Measurements from ENCODE around the gene FHIP1A.
"Not testable (repeated sequence)": the region's sequence is repeated elsewhere in the genome, so short reads cannot be mapped to it uniquely, and the experiment has no call there.

The FHIP1A gene

DNA sequence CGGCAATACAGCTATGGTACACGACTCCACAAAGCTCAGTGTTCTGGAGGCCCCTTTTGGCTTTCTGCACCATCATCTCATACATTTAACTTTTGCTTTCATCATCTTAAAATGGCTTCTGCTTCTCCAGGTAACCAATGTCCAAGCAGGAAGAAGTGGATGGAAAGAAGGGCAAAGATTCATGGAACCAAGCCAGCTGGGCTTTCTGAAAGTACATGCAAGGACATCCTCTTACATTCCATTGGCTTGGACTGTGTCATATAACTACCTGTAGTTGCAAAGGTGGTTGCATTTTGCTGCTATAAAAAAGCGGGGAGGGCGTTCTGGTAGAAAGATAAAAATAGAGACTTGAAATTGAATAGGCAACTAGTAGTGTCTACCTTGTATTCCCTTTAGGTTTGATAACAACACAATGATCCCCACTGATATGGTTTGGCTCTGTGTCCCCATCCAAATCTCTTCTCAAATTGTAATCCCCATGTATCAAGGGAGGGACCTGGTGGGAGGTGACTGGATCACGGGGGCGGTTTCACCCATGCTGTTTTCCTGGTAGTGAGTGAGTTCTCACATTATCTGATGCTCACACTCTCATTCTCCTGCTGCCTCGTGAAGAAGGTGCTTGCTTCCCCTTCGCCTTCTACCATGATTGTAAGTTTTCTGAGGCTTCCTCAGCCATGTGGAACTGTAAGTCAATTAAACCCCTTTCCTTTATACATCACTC lies 6.7 kb upstream of the FHIP1A start:
- no peak overlapping the region for H3K27ac ChIP-seq (ENCODE audit: low read length)
- peaks cover 7% of the 10 kb centered on the region; the same call in 1 of the 2 replicates for H3K27me3 ChIP-seq (ENCODE audit: insufficient read depth, low read length)
- H3K4me1 ChIP-seq (ENCODE audit: insufficient read depth, low read length): no peaks in the 10 kb centered on the region
- H3K9me3 ChIP-seq (ENCODE audit: insufficient read depth, low read depth, low read length): no peaks in the 10 kb centered on the region
- no peaks in the 10 kb centered on the region for H3K36me3 ChIP-seq (ENCODE audit: insufficient read depth, low read depth, low read length)
- H3K9ac ChIP-seq (ENCODE audit: low read depth, low read length): no peak overlapping the region
- no peak overlapping the region for H3K4me3 ChIP-seq (ENCODE audit: low read length)

- Histone ChIP-seq H3K4me1 (ENCODE audit: insufficient read depth, low read length) (no peaks in the 10 kb centered on the region), H3K9ac (ENCODE audit: low read depth, low read length) (no peak overlapping the region), H3K27ac (ENCODE audit: low read length) (no peak overlapping the region), H3K9me3 (ENCODE audit: insufficient read depth, low read depth, low read length) (no peaks in the 10 kb centered on the region), H3K4me3 (ENCODE audit: low read length) (no peak overlapping the region), H3K27me3 (ENCODE audit: insufficient read depth, low read length) (peaks cover 19% of the 10 kb centered on the region), H3K36me3 (ENCODE audit: insufficient read depth, low read depth, low read length) (no peaks in the 10 kb centered on the region)
These were observed 5.3 kb upstream of the FHIP1A start for GRCh38 chr4:151403656-151404055.

DNA sequence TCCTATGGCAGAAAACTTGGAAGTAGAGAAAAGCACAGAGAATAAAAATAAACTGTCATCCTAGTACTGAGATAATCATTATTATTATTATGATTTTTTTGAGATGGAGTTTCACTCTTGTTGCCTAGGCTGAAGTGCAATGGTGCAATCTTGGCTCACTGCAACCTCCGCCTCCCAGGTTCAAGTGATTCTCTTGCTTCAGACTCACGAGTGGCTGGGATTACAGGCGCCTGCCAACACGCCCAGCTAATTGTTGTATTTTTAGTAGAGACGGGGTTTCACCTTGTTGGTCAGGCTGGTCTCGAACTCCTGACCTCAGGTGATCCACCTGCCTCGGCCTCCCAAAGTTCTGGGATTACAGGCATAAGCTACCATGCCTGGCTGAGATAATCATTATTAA lies 4.2 kb upstream of the FHIP1A start:
- H3K27me3 ChIP-seq (ENCODE audit: insufficient read depth, low read length): peaks cover 23% of the 10 kb centered on the region
- not testable (repeated sequence) for H3K4me1 ChIP-seq (ENCODE audit: insufficient read depth, low read length); H3K4me3 ChIP-seq (ENCODE audit: low read length); H3K36me3 ChIP-seq (ENCODE audit: insufficient read depth, low read depth, low read length); H3K9me3 ChIP-seq (ENCODE audit: insufficient read depth, low read depth, low read length); H3K27ac ChIP-seq (ENCODE audit: low read length); H3K9ac ChIP-seq (ENCODE audit: low read depth, low read length)

DNA sequence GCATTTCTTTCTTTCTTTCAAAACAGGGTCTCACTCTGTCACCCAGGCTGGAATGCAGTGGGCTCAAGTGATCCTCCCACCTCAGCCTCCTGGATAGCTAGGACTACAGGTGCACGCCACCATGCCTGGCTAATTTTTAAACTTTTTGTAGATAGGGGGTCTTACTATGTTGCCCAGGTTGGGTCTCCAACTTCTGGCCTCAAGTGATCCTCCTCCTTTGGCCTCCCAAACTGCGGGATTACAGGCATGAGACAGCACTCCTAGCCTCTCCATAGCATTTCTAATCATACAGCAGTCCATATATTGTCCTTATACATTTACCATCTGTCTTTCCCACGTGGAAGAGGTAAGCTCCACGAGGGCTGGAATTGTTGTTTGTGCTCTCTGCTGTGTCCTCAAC lies 2.0 kb upstream of the FHIP1A start:
- Histone ChIP-seq H3K27me3 (ENCODE audit: insufficient read depth, low read length) (peaks cover 35% of the 10 kb centered on the region), H3K36me3 (ENCODE audit: insufficient read depth, low read depth, low read length) (no peaks in the 10 kb centered on the region), H3K4me1 (ENCODE audit: insufficient read depth, low read length) (peaks cover 7% of the 10 kb centered on the region; the same call in 1 of the 2 replicates), H3K9ac (ENCODE audit: low read depth, low read length) (no peak overlapping the region), H3K4me3 (ENCODE audit: low read length) (no peak overlapping the region), H3K27ac (ENCODE audit: low read length) (no peak overlapping the region), H3K9me3 (ENCODE audit: insufficient read depth, low read depth, low read length) (no peaks in the 10 kb centered on the region)

GRCh38 chr4:151407466-151408379 lies 1.3 kb upstream of the FHIP1A start:
- peak overlapping the region; percentile 80 for H3K4me3 ChIP-seq (ENCODE audit: low read length)
- peak overlapping the region; percentile 88; the same call in 1 of the 2 replicates for H3K9ac ChIP-seq (ENCODE audit: low read depth, low read length)
- no peaks in the 10 kb centered on the region for H3K9me3 ChIP-seq (ENCODE audit: insufficient read depth, low read depth, low read length)
- H3K27me3 ChIP-seq (ENCODE audit: insufficient read depth, low read length): peaks cover 35% of the 10 kb centered on the region
- no peaks in the 10 kb centered on the region for H3K36me3 ChIP-seq (ENCODE audit: insufficient read depth, low read depth, low read length)
- H3K27ac ChIP-seq (ENCODE audit: low read length): peak overlapping the region; percentile 20
- peaks cover 7% of the 10 kb centered on the region; the same call in 1 of the 2 replicates for H3K4me1 ChIP-seq (ENCODE audit: insufficient read depth, low read length)

DNA sequence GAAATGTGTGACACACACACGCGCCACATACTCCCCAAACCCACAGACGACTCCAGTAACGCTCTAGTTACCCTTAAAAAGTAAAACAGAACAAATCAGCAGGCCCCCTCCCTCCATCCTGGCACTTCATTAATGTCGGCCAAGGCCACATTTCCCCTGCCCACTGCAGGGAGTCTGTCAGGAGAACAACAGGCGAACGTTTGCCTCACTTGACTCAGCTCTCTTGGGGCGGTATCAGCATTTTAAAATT lies 671 bp upstream of the FHIP1A start:
- Histone ChIP-seq H3K4me3 (ENCODE audit: low read length) (peak overlapping the region; percentile 80), H3K9ac (ENCODE audit: low read depth, low read length) (peak overlapping the region; percentile 88), H3K36me3 (ENCODE audit: insufficient read depth, low read depth, low read length) (no peaks in the 10 kb centered on the region), H3K9me3 (ENCODE audit: insufficient read depth, low read depth, low read length) (no peaks in the 10 kb centered on the region), H3K27ac (ENCODE audit: low read length) (peak overlapping the region; percentile 20), H3K27me3 (ENCODE audit: insufficient read depth, low read length) (peaks cover 35% of the 10 kb centered on the region), H3K4me1 (ENCODE audit: insufficient read depth, low read length) (peaks cover 7% of the 10 kb centered on the region; the same call in 1 of the 2 replicates)

GRCh38 chr4:151409470-151410313 lies 716 bp downstream of the FHIP1A start:
- Histone ChIP-seq H3K4me3 (ENCODE audit: low read length) (peak overlapping the region; percentile 81), H3K4me1 (ENCODE audit: insufficient read depth, low read length) (peaks cover 7% of the 10 kb centered on the region; the same call in 1 of the 2 replicates), H3K36me3 (ENCODE audit: insufficient read depth, low read depth, low read length) (no peaks in the 10 kb centered on the region), H3K27ac (ENCODE audit: low read length) (no peak overlapping the region), H3K9ac (ENCODE audit: low read depth, low read length) (peak overlapping the region; percentile 59), H3K9me3 (ENCODE audit: insufficient read depth, low read depth, low read length) (no peaks in the 10 kb centered on the region), H3K27me3 (ENCODE audit: insufficient read depth, low read length) (peaks cover 35% of the 10 kb centered on the region)

DNA sequence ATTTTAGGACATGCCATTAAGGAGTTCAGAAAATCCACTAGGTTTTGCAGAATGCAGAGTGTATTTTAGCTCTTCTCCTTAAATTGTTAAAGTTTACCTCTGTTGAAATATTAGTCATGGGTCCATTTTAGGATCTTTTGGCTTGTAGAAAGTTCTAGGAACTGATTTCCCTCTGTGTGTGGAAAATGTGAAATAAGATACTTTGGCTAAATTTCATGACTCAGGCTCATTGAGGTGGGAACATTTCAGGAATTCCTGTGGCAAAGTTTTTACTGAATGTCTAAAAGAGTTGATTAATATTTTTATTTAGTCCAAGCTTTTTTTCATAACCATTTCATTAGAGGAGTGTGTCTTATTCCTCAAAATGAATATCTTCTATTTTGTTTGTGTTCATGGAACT lies 7.0 kb downstream of the FHIP1A start:
- Histone ChIP-seq H3K27me3 (ENCODE audit: insufficient read depth, low read length) (0 out of 2 replicates have a peak, but pooled peaks cover under 1% of the 10 kb centered on the region), H3K4me3 (ENCODE audit: low read length) (no peak overlapping the region), H3K9ac (ENCODE audit: low read depth, low read length) (no peak overlapping the region), H3K36me3 (ENCODE audit: insufficient read depth, low read depth, low read length) (no peaks in the 10 kb centered on the region), H3K9me3 (ENCODE audit: insufficient read depth, low read depth, low read length) (no peaks in the 10 kb centered on the region), H3K27ac (ENCODE audit: low read length) (no peak overlapping the region), H3K4me1 (ENCODE audit: insufficient read depth, low read length) (peaks cover 15% of the 10 kb centered on the region)

GRCh38 chr4:151417164-151417571 lies 8.2 kb downstream of the FHIP1A start:
- peak overlapping the region; percentile 71 for H3K27ac ChIP-seq (ENCODE audit: low read length)
- no peaks in the 10 kb centered on the region for H3K36me3 ChIP-seq (ENCODE audit: insufficient read depth, low read depth, low read length)
- H3K4me3 ChIP-seq (ENCODE audit: low read length): no peak overlapping the region
- 0 out of 2 replicates have a peak overlapping the region, but pooled peaks have one; percentile 45 for H3K9ac ChIP-seq (ENCODE audit: low read depth, low read length)
- no peaks in the 10 kb centered on the region for H3K27me3 ChIP-seq (ENCODE audit: insufficient read depth, low read length)
- peaks cover 23% of the 10 kb centered on the region for H3K4me1 ChIP-seq (ENCODE audit: insufficient read depth, low read length)
- no peaks in the 10 kb centered on the region for H3K9me3 ChIP-seq (ENCODE audit: insufficient read depth, low read depth, low read length)

DNA sequence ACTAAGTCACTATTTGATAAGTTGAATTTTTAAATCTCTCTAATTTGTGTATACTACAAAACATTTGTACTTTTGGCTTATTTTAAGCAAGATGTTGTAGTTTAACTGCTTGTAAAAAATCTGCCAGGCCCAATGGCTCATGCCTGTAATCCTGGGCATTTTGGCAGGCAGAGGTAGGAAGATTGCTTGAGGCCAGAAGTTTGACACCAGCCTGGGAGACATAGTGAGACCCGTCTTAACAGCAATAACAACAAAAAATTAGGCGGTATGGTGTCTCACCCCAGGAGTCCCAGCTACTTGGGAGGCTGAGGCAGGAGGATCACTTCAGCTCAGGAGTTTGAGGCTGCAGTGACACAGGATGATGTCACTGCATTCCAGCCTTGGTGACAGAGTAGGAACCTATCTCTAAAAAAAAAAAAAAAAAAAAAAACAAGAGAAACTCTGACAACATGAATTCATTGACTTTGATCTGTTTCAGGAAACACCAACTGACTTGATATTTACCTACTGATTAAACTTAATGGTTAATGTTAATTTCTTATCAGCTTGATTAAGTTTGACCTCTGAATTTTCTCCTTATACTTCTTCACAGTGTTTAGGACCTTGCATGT lies 8.9 kb downstream of the FHIP1A start:
- no peak overlapping the region for H3K9ac ChIP-seq (ENCODE audit: low read depth, low read length)
- no peaks in the 10 kb centered on the region for H3K9me3 ChIP-seq (ENCODE audit: insufficient read depth, low read depth, low read length)
- no peak overlapping the region for H3K4me3 ChIP-seq (ENCODE audit: low read length)
- peaks cover 23% of the 10 kb centered on the region for H3K4me1 ChIP-seq (ENCODE audit: insufficient read depth, low read length)
- H3K27me3 ChIP-seq (ENCODE audit: insufficient read depth, low read length): no peaks in the 10 kb centered on the region
- no peak overlapping the region for H3K27ac ChIP-seq (ENCODE audit: low read length)
- no peaks in the 10 kb centered on the region for H3K36me3 ChIP-seq (ENCODE audit: insufficient read depth, low read depth, low read length)

DNA sequence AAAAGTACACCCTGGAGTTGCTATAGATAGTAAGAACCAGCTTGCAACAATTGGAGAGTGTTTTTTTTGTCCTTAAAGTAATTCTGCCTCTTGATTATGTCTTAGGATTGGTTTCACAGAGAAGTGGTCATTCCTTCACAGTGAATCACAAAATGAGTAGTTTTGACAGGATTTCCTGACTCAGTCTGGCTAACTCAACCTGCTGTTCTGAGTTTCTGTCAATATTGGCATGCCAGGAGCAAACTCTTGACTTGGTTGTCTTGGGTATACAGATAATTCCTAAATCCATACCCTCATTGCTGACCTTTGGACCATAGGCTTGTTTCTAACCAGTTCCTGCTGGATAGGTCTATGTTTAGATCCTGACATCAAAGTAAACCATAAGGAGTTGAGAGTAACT lies 9.4 kb downstream of the FHIP1A start:
- Histone ChIP-seq H3K4me3 (ENCODE audit: low read length) (no peak overlapping the region), H3K9me3 (ENCODE audit: insufficient read depth, low read depth, low read length) (no peaks in the 10 kb centered on the region), H3K9ac (ENCODE audit: low read depth, low read length) (no peak overlapping the region), H3K36me3 (ENCODE audit: insufficient read depth, low read depth, low read length) (no peaks in the 10 kb centered on the region), H3K4me1 (ENCODE audit: insufficient read depth, low read length) (peaks cover 23% of the 10 kb centered on the region), H3K27me3 (ENCODE audit: insufficient read depth, low read length) (no peaks in the 10 kb centered on the region), H3K27ac (ENCODE audit: low read length) (no peak overlapping the region)
